Hematopoietic multipotent progenitor cell treated with erythropoietin and hydrocortisone succinate and interleukin-3 and kit ligand, for 17 days (in vitro differentiated cells): ENCODE measurements around the gene HBE1.

ENCODE experiments used
- DNase-seq: peaks from one replicate; pipeline ENCODE4 v3.0.0-alpha.2; 2015; ENCODE audit warnings: low spot score

The HBE1 gene

GRCh38 chr11:5285703-5286340 lies 16.1 kb upstream of the HBE1 start:
- DNase-seq: peak; percentile 78

GRCh38 chr11:5284637-5285036 lies 14.9 kb upstream of the HBE1 start:
- peak; percentile 97 for DNase-seq

- no peak for DNase-seq
These were observed 14.1 kb upstream of the HBE1 start for GRCh38 chr11:5283882-5284281.

- peak; percentile 80 for DNase-seq
These were observed 13.3 kb upstream of the HBE1 start for GRCh38 chr11:5283086-5283485.

GRCh38 chr11:5282628-5283027 lies 12.9 kb upstream of the HBE1 start:
- peak; percentile 72 for DNase-seq

- DNase-seq: peak; percentile 85
These were observed 11.9 kb upstream of the HBE1 start for GRCh38 chr11:5281596-5281995.

- DNase-seq: peak; percentile 100
These were observed 10.9 kb upstream of the HBE1 start for GRCh38 chr11:5280582-5281102.

GRCh38 chr11:5279471-5280090 lies 9.8 kb upstream of the HBE1 start:
- peak; percentile 82 for DNase-seq

GRCh38 chr11:5277807-5278382 lies 8.2 kb upstream of the HBE1 start:
- DNase-seq: peak; percentile 83

- DNase-seq: peak; percentile 81
These were observed 7.0 kb upstream of the HBE1 start for GRCh38 chr11:5276697-5277096.

- DNase-seq: peak; percentile 95
These were observed 5.8 kb upstream of the HBE1 start for GRCh38 chr11:5275369-5276110.

- DNase-seq: peak; percentile 74
These were observed 4.7 kb upstream of the HBE1 start for GRCh38 chr11:5274395-5274794.

GRCh38 chr11:5272395-5273017 lies 2.8 kb upstream of the HBE1 start:
- peak; percentile 49 for DNase-seq

GRCh38 chr11:5267033-5267563 lies 2.6 kb downstream of the HBE1 start:
- no peak for DNase-seq

GRCh38 chr11:5266609-5267008 lies 3.1 kb downstream of the HBE1 start:
- no peak for DNase-seq

GRCh38 chr11:5265832-5266231 lies 3.9 kb downstream of the HBE1 start:
- DNase-seq: no peak

- DNase-seq: no peak
These were observed 11.0 kb downstream of the HBE1 start for GRCh38 chr11:5258543-5259262.

- DNase-seq: peak; percentile 18
These were observed 12.4 kb downstream of the HBE1 start for GRCh38 chr11:5257296-5257695.

- peak; percentile 70 for DNase-seq
These were observed 14.9 kb downstream of the HBE1 start, which contains the start of gene HBG2 for GRCh38 chr11:5254646-5255413. HBG2 (minus strand) TSS chr11:5254781; CDS start chr11:5254728, 53 bp downstream.

- peak; percentile 79 for DNase-seq
These were observed 15.7 kb downstream of the HBE1 start for GRCh38 chr11:5254023-5254422.
